Measurements from ENCODE around the gene EIF4E2.

DNA sequence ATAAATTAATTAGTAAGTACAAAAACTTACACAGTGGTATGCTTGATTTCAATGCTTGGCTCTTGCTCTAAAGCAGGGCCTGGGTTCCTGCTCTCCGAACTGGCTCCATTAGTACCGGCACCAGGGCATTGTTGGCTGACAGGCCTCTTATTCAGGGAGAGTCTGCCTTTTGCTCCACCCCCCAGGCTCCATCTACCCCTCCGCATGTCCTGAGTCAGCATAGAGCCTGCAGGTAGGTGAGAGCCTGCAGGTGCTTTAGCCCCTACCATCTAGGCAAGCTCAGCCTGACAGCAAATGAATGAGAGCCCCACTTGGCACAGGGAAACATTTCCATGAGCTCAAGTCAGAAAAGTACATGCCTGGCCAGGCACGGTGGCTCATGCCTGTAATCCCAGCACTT, 47.8 kb downstream of the EIF4E2 start:
- TF ChIP-seq, protein P1, sequence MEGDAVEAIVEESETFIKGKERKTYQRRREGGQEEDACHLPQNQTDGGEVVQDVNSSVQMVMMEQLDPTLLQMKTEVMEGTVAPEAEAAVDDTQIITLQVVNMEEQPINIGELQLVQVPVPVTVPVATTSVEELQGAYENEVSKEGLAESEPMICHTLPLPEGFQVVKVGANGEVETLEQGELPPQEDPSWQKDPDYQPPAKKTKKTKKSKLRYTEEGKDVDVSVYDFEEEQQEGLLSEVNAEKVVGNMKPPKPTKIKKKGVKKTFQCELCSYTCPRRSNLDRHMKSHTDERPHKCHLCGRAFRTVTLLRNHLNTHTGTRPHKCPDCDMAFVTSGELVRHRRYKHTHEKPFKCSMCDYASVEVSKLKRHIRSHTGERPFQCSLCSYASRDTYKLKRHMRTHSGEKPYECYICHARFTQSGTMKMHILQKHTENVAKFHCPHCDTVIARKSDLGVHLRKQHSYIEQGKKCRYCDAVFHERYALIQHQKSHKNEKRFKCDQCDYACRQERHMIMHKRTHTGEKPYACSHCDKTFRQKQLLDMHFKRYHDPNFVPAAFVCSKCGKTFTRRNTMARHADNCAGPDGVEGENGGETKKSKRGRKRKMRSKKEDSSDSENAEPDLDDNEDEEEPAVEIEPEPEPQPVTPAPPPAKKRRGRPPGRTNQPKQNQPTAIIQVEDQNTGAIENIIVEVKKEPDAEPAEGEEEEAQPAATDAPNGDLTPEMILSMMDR (IDR thresholded peaks at IDR 0.05): no peak
- no peak for TF ChIP-seq POLR2A (IDR thresholded peaks at IDR 0.05)

All from right lobe of liver (tissue), 4 donors.